Measurements from ENCODE around the gene PHOSPHO1. TPM values are rescaled to one million over a fixed set of nuclear protein-coding genes. Genes with fewer than 3 reads are reported as not detected.

Gene PHOSPHO1
- total RNA-seq, 1 donor from 2014 or later, result 7.9 TPM

GRCh38 chr17:49242813-49243212 is 12.2 kb upstream of the PHOSPHO1 start:
- DNase-seq, result no peak

- DNase-seq, result no peak
Measured at GRCh38 chr17:49241692-49242397, 11.3 kb upstream of the PHOSPHO1 start.

GRCh38 chr17:49241040-49241439 is 10.5 kb upstream of the PHOSPHO1 start:
- no peak for DNase-seq

- no peak for DNase-seq
Measured at GRCh38 chr17:49240619-49241018, 10.0 kb upstream of the PHOSPHO1 start.

- DNase-seq, result no peak
Measured at GRCh38 chr17:49239963-49240362, 9.4 kb upstream of the PHOSPHO1 start.

- DNase-seq, result no peak
Measured at GRCh38 chr17:49235896-49236295, 5.3 kb upstream of the PHOSPHO1 start.

GRCh38 chr17:49234509-49235080 is 4.0 kb upstream of the PHOSPHO1 start:
- no peak for DNase-seq

- DNase-seq, result no peak
Measured at GRCh38 chr17:49231563-49231894, 942 bp upstream of the PHOSPHO1 start.

GRCh38 chr17:49229805-49230600 is 584 bp downstream of the PHOSPHO1 start:
- DNase-seq, result no peak

GRCh38 chr17:49229076-49229804 is 1.3 kb downstream of the PHOSPHO1 start:
- no peak for DNase-seq

- peak; percentile 83 for DNase-seq
Measured at GRCh38 chr17:49227436-49228261, 2.9 kb downstream of the PHOSPHO1 start.

GRCh38 chr17:49226771-49227435 is 3.7 kb downstream of the PHOSPHO1 start:
- no peak for DNase-seq

- DNase-seq, result no peak
Measured at GRCh38 chr17:49225554-49226236, 4.9 kb downstream of the PHOSPHO1 start.

- DNase-seq, result no peak
Measured at GRCh38 chr17:49224997-49225337, 5.6 kb downstream of the PHOSPHO1 start.

- DNase-seq, result no peak
Measured at GRCh38 chr17:49224198-49224996, 6.2 kb downstream of the PHOSPHO1 start.

- DNase-seq, result peak; percentile 55
Measured at GRCh38 chr17:49223517-49224197, 6.9 kb downstream of the PHOSPHO1 start.

GRCh38 chr17:49223168-49223516 is 7.4 kb downstream of the PHOSPHO1 start:
- DNase-seq, result no peak

GRCh38 chr17:49219987-49220386 is 10.6 kb downstream of the PHOSPHO1 start:
- DNase-seq, result no peak
